ENCODE results near the gene TMEM51.

The TMEM51 gene

GRCh38 chr1:15186073-15186845, 32.7 kb downstream of the TMEM51 start:
- H3K9me3 ChIP-seq (ENCODE audit: control insufficient read depth, insufficient read depth, low read length) = no peaks in the 10 kb centered on the region
- no CpG with 5 or more reads among the region's 6 CpGs for WGBS (ENCODE audit: insufficient coverage, insufficient read length)
- H3K27ac ChIP-seq (ENCODE audit: low read length) = no peak overlapping the region
- DNase-seq (ENCODE audit: low read depth, low spot score) = no peak
- no peaks in the 10 kb centered on the region for H3K36me3 ChIP-seq (ENCODE audit: control insufficient read depth, insufficient read depth, low read length)
- peaks cover 11% of the 10 kb centered on the region for H3K4me1 ChIP-seq (ENCODE audit: control insufficient read depth, insufficient read depth, low read length)
- H3K4me3 ChIP-seq (ENCODE audit: low read length) = no peak overlapping the region
- H3K27me3 ChIP-seq (ENCODE audit: control insufficient read depth, insufficient read depth, low read length) = no peaks in the 10 kb centered on the region

- H3K27me3 ChIP-seq (ENCODE audit: control insufficient read depth, insufficient read depth, low read length) = no peaks in the 10 kb centered on the region
- H3K27ac ChIP-seq (ENCODE audit: low read length) = no peak overlapping the region
- H3K4me1 ChIP-seq (ENCODE audit: control insufficient read depth, insufficient read depth, low read length) = peaks cover 11% of the 10 kb centered on the region
- no peak for DNase-seq (ENCODE audit: low read depth, low spot score)
- no CpG with 5 or more reads among the region's 6 CpGs for WGBS (ENCODE audit: insufficient coverage, insufficient read length)
- H3K36me3 ChIP-seq (ENCODE audit: control insufficient read depth, insufficient read depth, low read length) = no peaks in the 10 kb centered on the region
- H3K4me3 ChIP-seq (ENCODE audit: low read length) = no peak overlapping the region
- H3K9me3 ChIP-seq (ENCODE audit: control insufficient read depth, insufficient read depth, low read length) = no peaks in the 10 kb centered on the region
Measured at GRCh38 chr1:15186846-15187151, 33.3 kb downstream of the TMEM51 start.

- no CpG with 5 or more reads among the region's 15 CpGs for WGBS (ENCODE audit: insufficient coverage, insufficient read length)
- H3K27me3 ChIP-seq (ENCODE audit: control insufficient read depth, insufficient read depth, low read length) = no peaks in the 10 kb centered on the region
- no peak overlapping the region for H3K4me3 ChIP-seq (ENCODE audit: low read length)
- peaks cover 11% of the 10 kb centered on the region for H3K4me1 ChIP-seq (ENCODE audit: control insufficient read depth, insufficient read depth, low read length)
- DNase-seq (ENCODE audit: low read depth, low spot score) = no peak
- H3K9me3 ChIP-seq (ENCODE audit: control insufficient read depth, insufficient read depth, low read length) = no peaks in the 10 kb centered on the region
- no peaks in the 10 kb centered on the region for H3K36me3 ChIP-seq (ENCODE audit: control insufficient read depth, insufficient read depth, low read length)
- H3K27ac ChIP-seq (ENCODE audit: low read length) = no peak overlapping the region
Measured at GRCh38 chr1:15187175-15188129, 33.9 kb downstream of the TMEM51 start.

- WGBS (ENCODE audit: insufficient coverage, insufficient read length) = no CpG with 5 or more reads among the region's 4 CpGs
- H3K27ac ChIP-seq (ENCODE audit: low read length) = no peak overlapping the region
- H3K4me3 ChIP-seq (ENCODE audit: low read length) = no peak overlapping the region
- H3K27me3 ChIP-seq (ENCODE audit: control insufficient read depth, insufficient read depth, low read length) = no peaks in the 10 kb centered on the region
- peaks cover 11% of the 10 kb centered on the region for H3K4me1 ChIP-seq (ENCODE audit: control insufficient read depth, insufficient read depth, low read length)
- no peaks in the 10 kb centered on the region for H3K9me3 ChIP-seq (ENCODE audit: control insufficient read depth, insufficient read depth, low read length)
- DNase-seq (ENCODE audit: low read depth, low spot score) = no peak
- no peaks in the 10 kb centered on the region for H3K36me3 ChIP-seq (ENCODE audit: control insufficient read depth, insufficient read depth, low read length)
Measured at GRCh38 chr1:15188130-15188524, 34.6 kb downstream of the TMEM51 start.

DNA sequence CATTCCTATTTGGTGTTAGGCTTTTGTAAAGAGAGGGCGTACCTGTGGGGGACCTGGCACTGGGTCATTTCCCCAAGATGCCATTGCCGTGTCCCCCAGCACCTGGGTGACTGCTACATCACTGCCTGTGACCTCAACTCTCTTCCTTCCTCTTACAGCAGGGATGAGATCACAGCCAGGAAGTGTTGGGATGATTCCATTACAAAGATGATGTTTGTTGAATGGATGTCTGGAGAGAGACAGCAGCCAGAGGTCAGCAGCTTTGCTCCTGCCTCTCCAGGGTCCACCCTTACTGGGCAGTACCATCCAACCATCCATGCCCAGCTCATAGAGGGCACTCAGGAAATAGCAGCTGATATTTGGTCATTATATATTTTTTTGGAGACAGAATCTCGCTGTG, 35.1 kb downstream of the TMEM51 start:
- H3K36me3 ChIP-seq (ENCODE audit: control insufficient read depth, insufficient read depth, low read length) = no peaks in the 10 kb centered on the region
- no peaks in the 10 kb centered on the region for H3K9me3 ChIP-seq (ENCODE audit: control insufficient read depth, insufficient read depth, low read length)
- H3K27me3 ChIP-seq (ENCODE audit: control insufficient read depth, insufficient read depth, low read length) = no peaks in the 10 kb centered on the region
- no peak for DNase-seq (ENCODE audit: low read depth, low spot score)
- no CpG with 5 or more reads among the region's 3 CpGs for WGBS (ENCODE audit: insufficient coverage, insufficient read length)
- peaks cover 11% of the 10 kb centered on the region for H3K4me1 ChIP-seq (ENCODE audit: control insufficient read depth, insufficient read depth, low read length)
- no peak overlapping the region for H3K27ac ChIP-seq (ENCODE audit: low read length)
- H3K4me3 ChIP-seq (ENCODE audit: low read length) = no peak overlapping the region

- no peak for DNase-seq (ENCODE audit: low read depth, low spot score)
- Histone ChIP-seq H3K36me3 (ENCODE audit: control insufficient read depth, insufficient read depth, low read length) (no peaks in the 10 kb centered on the region), H3K4me3 (ENCODE audit: low read length) (no peak overlapping the region), H3K4me1 (ENCODE audit: control insufficient read depth, insufficient read depth, low read length) (peaks cover 11% of the 10 kb centered on the region), H3K27ac (ENCODE audit: low read length) (no peak overlapping the region), H3K27me3 (ENCODE audit: control insufficient read depth, insufficient read depth, low read length) (no peaks in the 10 kb centered on the region), H3K9me3 (ENCODE audit: control insufficient read depth, insufficient read depth, low read length) (no peaks in the 10 kb centered on the region)
- no CpG with 5 or more reads among the region's 8 CpGs for WGBS (ENCODE audit: insufficient coverage, insufficient read length)
Measured at GRCh38 chr1:15189692-15190370, 36.3 kb downstream of the TMEM51 start.

- H3K4me1 ChIP-seq (ENCODE audit: control insufficient read depth, insufficient read depth, low read length) = peaks cover 14% of the 10 kb centered on the region
- no peak overlapping the region for H3K4me3 ChIP-seq (ENCODE audit: low read length)
- no CpG with 5 or more reads among the region's 8 CpGs for WGBS (ENCODE audit: insufficient coverage, insufficient read length)
Measured at GRCh38 chr1:15191267-15191666, 37.7 kb downstream of the TMEM51 start.

GRCh38 chr1:15191770-15192169, 38.2 kb downstream of the TMEM51 start:
- no peak overlapping the region for H3K27ac ChIP-seq (ENCODE audit: low read length)
- DNase-seq (ENCODE audit: low read depth, low spot score) = no peak
- no peaks in the 10 kb centered on the region for H3K27me3 ChIP-seq (ENCODE audit: control insufficient read depth, insufficient read depth, low read length)
- no CpG with 5 or more reads among the region's 13 CpGs for WGBS (ENCODE audit: insufficient coverage, insufficient read length)
- H3K4me1 ChIP-seq (ENCODE audit: control insufficient read depth, insufficient read depth, low read length) = peaks cover 14% of the 10 kb centered on the region
- H3K9me3 ChIP-seq (ENCODE audit: control insufficient read depth, insufficient read depth, low read length) = no peaks in the 10 kb centered on the region
- no peak overlapping the region for H3K4me3 ChIP-seq (ENCODE audit: low read length)
- no peaks in the 10 kb centered on the region for H3K36me3 ChIP-seq (ENCODE audit: control insufficient read depth, insufficient read depth, low read length)

More at GRCh38 chr1:15191267-15191666, 37.7 kb downstream of the TMEM51 start:
- H3K36me3 ChIP-seq (ENCODE audit: control insufficient read depth, insufficient read depth, low read length) = no peaks in the 10 kb centered on the region
- no peaks in the 10 kb centered on the region for H3K27me3 ChIP-seq (ENCODE audit: control insufficient read depth, insufficient read depth, low read length)
- H3K27ac ChIP-seq (ENCODE audit: low read length) = no peak overlapping the region
- H3K9me3 ChIP-seq (ENCODE audit: control insufficient read depth, insufficient read depth, low read length) = no peaks in the 10 kb centered on the region
- DNase-seq (ENCODE audit: low read depth, low spot score) = no peak

- DNase-seq (ENCODE audit: low read depth, low spot score) = no peak
- H3K4me1 ChIP-seq (ENCODE audit: control insufficient read depth, insufficient read depth, low read length) = peaks cover 10% of the 10 kb centered on the region; the same call in 1 of the 2 replicates
Measured at GRCh38 chr1:15192916-15193550, 39.5 kb downstream of the TMEM51 start.

More at GRCh38 chr1:15192916-15193550, 39.5 kb downstream of the TMEM51 start:
- Histone ChIP-seq H3K36me3 (ENCODE audit: control insufficient read depth, insufficient read depth, low read length) (no peaks in the 10 kb centered on the region), H3K27me3 (ENCODE audit: control insufficient read depth, insufficient read depth, low read length) (no peaks in the 10 kb centered on the region), H3K4me3 (ENCODE audit: low read length) (no peak overlapping the region), H3K27ac (ENCODE audit: low read length) (no peak overlapping the region), H3K9me3 (ENCODE audit: control insufficient read depth, insufficient read depth, low read length) (no peaks in the 10 kb centered on the region)
- WGBS (ENCODE audit: insufficient coverage, insufficient read length) = no CpG with 5 or more reads among the region's 12 CpGs

Data from iPS DF 6.9 (cell line).